Measurements from ENCODE around the gene KRT71.

DNA sequence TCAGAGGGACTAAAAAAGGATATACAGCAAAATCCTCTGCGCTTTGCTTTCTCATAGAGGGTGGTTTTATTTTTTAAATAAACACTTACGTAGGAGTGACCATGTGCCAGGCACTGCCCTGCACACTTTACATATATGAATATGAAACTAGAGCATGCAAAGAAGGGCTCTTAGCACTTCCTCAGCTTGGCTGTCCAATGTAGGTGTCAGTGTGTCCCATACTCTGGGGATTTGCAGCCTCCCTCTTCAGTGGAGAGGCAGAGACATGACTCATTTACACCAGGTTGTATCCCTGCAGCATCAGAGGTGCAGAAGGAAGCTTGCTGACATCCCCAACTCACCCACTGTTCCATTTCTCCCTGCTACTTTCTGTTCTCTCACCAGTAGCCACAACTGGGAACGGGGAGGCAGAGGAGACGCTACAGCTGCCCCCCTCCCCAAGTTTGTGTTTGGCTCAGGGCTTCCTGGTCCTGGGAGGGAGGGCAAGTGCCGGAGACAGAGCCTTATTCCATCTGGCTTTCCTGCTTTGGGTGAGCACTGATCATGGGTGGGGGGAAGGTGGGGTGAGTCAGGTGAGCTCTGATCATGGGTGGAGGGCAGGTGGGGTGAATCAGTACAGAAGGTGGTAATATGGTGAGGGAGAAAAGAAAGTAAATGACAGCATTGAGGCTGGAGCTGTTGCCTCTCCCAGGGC lies 27.9 kb downstream of the KRT71 start:
- TF ChIP-seq CTCF (IDR thresholded peaks at IDR 0.05) (no peak), POLR2AphosphoS5 (IDR thresholded peaks at IDR 0.05; ENCODE audit: low read depth, low read length) (no peak), SIN3A (IDR thresholded peaks at IDR 0.05; ENCODE audit: borderline replicate concordance, insufficient read depth, low read depth, low read length) (no peak), REST (IDR thresholded peaks at IDR 0.05; ENCODE audit: insufficient read depth in 1 of 2, low read depth in 2 of 2, low read length in 1 of 2) (no peak)

Measured in Panc1 (cell line).